HepG2 (cell line): Measurements from ENCODE around the gene OSER1. TPM values are rescaled to one million over a fixed set of nuclear protein-coding genes. Genes with fewer than 3 reads are reported as not detected.

Source experiments
- ARHGAP35 ChIP-seq: sonication (generic); formaldehyde crosslinking; IDR thresholded peaks from 2 replicates; pipeline ENCODE4 v1.9.0; 2022; ENCODE audit warnings: mild to moderate bottlenecking, inconsistent platforms, moderate library complexity, missing genetic modification reagents, borderline replicate concordance
- ARID3A ChIP-seq: IDR thresholded peaks from 2 replicates; pipeline ENCODE4 v1.6.1; 2012; ENCODE audit warnings: low read depth, low read length, improper control_type of control experiment
- HNRNPK ChIP-seq: fragments of 200-400 bp; formaldehyde crosslinking; IDR thresholded peaks from 2 replicates; pipeline ENCODE4 v1.6.1; 2018; ENCODE audit warnings: low read length, low read depth, moderate library complexity, mild to moderate bottlenecking; ENCODE audit not compliant: poor library complexity, severe bottlenecking
- IKZF4 ChIP-seq: sonication (generic); formaldehyde crosslinking; IDR thresholded peaks from 2 replicates; pipeline ENCODE4 v1.5.1; 2020; ENCODE audit warnings: borderline replicate concordance, mild to moderate bottlenecking, low read depth, missing genetic modification reagents; ENCODE audit errors: not compliant biosample characterization
- IRF2 ChIP-seq: IDR thresholded peaks from 2 replicates; pipeline ENCODE4 v1.6.1; 2018; ENCODE audit warnings: missing genetic modification reagents, missing compliant biosample characterization
- JUN ChIP-seq: sonication (generic); formaldehyde crosslinking; IDR thresholded peaks from 2 replicates; pipeline ENCODE4 v1.4.0; 2020; ENCODE audit warnings: mild to moderate bottlenecking, missing genetic modification reagents
- MAFK ChIP-seq, 2 experiments: IDR thresholded peaks in 1 of 2; conservative IDR thresholded peaks in 1 of 2; 2 replicates each; pipeline ENCODE4 v1.6.1; 2011; ENCODE audit warnings: improper control_type of control experiment in 2 of 2, low read length in 2 of 2
- NR2F1 ChIP-seq, 2 experiments: fragments of 450-650 bp in 1 of 2; formaldehyde crosslinking in 1 of 2; IDR thresholded peaks; 2 replicates each; pipeline versions ENCODE4 v1.5.0 to v1.6.1; 2016 to 2020; ENCODE audit warnings: mild to moderate bottlenecking in 1 of 2, missing compliant biosample characterization in 1 of 2, missing genetic modification reagents in 1 of 2, moderate library complexity in 1 of 2
- PRDM10 ChIP-seq: sonication (generic); formaldehyde crosslinking; IDR thresholded peaks from 2 replicates; pipeline ENCODE4 v1.4.0; 2020; ENCODE audit warnings: low read depth, missing genetic modification reagents
- PRMT3 ChIP-seq: sonication (generic); formaldehyde crosslinking; IDR thresholded peaks from 2 replicates; pipeline ENCODE4 v1.8.1; 2022; ENCODE audit warnings: low read depth, mild to moderate bottlenecking, moderate library complexity, missing genetic modification reagents, borderline replicate concordance
- SKI ChIP-seq: fragments of 450-650 bp; IDR thresholded peaks from one replicate; pipeline ENCODE4 v1.6.1; 2018; ENCODE audit warnings: mild to moderate bottlenecking; ENCODE audit not compliant: partially characterized antibody
- TFDP2 ChIP-seq: sonication (generic); formaldehyde crosslinking; IDR thresholded peaks from 2 replicates; pipeline ENCODE4 v1.4.0; 2020; ENCODE audit warnings: missing genetic modification reagents
- ZBTB1 ChIP-seq: sonication (generic); formaldehyde crosslinking; IDR thresholded peaks from 2 replicates; pipeline ENCODE4 v1.4.0; 2020; ENCODE audit warnings: missing genetic modification reagents, borderline replicate concordance
- ZFP36L2 ChIP-seq: sonication (generic); formaldehyde crosslinking; IDR thresholded peaks from 2 replicates; pipeline ENCODE4 v1.4.0; 2020; ENCODE audit warnings: missing genetic modification reagents
- ZNF205 ChIP-seq: IDR thresholded peaks from 2 replicates; pipeline ENCODE4 v1.6.1; 2018; ENCODE audit warnings: missing biosample characterization, missing genetic modification reagents
- ZNF33A ChIP-seq: sonication (generic); formaldehyde crosslinking; IDR thresholded peaks from 2 replicates; pipeline ENCODE4 v1.5.1; 2020; ENCODE audit warnings: missing genetic modification reagents, mild to moderate bottlenecking, moderate library complexity, borderline replicate concordance
- ZNF598 ChIP-seq: sonication (generic); formaldehyde crosslinking; IDR thresholded peaks from 2 replicates; pipeline ENCODE4 v1.5.1; 2020; ENCODE audit warnings: mild to moderate bottlenecking, missing genetic modification reagents, borderline replicate concordance
- ZNF674 ChIP-seq: sonication (generic); formaldehyde crosslinking; IDR thresholded peaks from 2 replicates; pipeline ENCODE4 v1.5.0; 2020; ENCODE audit warnings: low read depth, mild to moderate bottlenecking, missing genetic modification reagents
- ZNF777 ChIP-seq: sonication (generic); formaldehyde crosslinking; IDR thresholded peaks from 2 replicates; pipeline ENCODE4 v1.4.0; 2020; ENCODE audit warnings: missing genetic modification reagents
- ZNF784 ChIP-seq: sonication (generic); formaldehyde crosslinking; IDR thresholded peaks from 2 replicates; pipeline ENCODE4 v1.5.1; 2020; ENCODE audit warnings: missing genetic modification reagents, mild to moderate bottlenecking, borderline replicate concordance
- polyA plus RNA-seq, 8 experiments: library from polyadenylated mRNA; depleted of rRNA in 3 of 8; stranded (reverse) in 7 of 8; unstranded in 1 of 8; fragments of >200 nt; fragmentation: Illumina TruSeq in 4 of 8; extraction: Trizol in 4 of 8; gene quantifications; 2 replicates each; pipeline versions ENCODE4 v1.2.1 to v1.2.3, GENCODE V29; 2011 to 2016; ENCODE audit warnings: low read depth in 4 of 8, missing spikeins in 1 of 8, mixed read lengths in 1 of 8; ENCODE audit not compliant: insufficient read depth in 1 of 8
- total RNA-seq, 5 experiments: library from RNA; depleted of rRNA; stranded (reverse); fragments of >200 nt; fragmentation: Illumina TruSeq; extraction: Trizol; gene quantifications; 2 replicates each; pipeline ENCODE4 v1.2.3, GENCODE V29; 2016; ENCODE audit warnings: low read depth in 1 of 5

The OSER1 gene
- total and polyA plus RNA-seq, 2 of the 13 experiments (the other 11 are each of a cell fraction or from before 2014, with no cell fraction given): 71.2 to 71.5 TPM

GRCh38 chr20:44210406-44211176 lies at the start of gene OSER1 (continued):
- TF ChIP-seq IKZF4 (CRISPR knock-in tag) (peak; percentile 25), MAFK (conservative IDR thresholded peaks at IDR 0.05 in 1 of 2, IDR thresholded peaks at IDR 0.05 in 1 of 2; ENCODE audit: low read length in 2 of 2) (peak in 1 of 2 experiments; percentile 28; a peak in 1 of 4 replicates), IRF2 (CRISPR knock-in tag) (no peak; the same call in 1 of the 2 replicates), ZFP36L2 (CRISPR knock-in tag) (peak; percentile 70), HNRNPK (peak; percentile 97), PRMT3 (CRISPR knock-in tag) (no peak), ZNF598 (CRISPR knock-in tag) (no peak), TFDP2 (CRISPR knock-in tag) (peak; percentile 82; the same call in 1 of the 2 replicates), ZNF784 (CRISPR knock-in tag) (peak; percentile 46; the same call in 1 of the 2 replicates), ZBTB1 (CRISPR knock-in tag) (0 out of 2 replicates have a peak, but pooled peaks have one; percentile 19), NR2F1 (CRISPR knock-in tag; IDR thresholded peaks at IDR 0.05) (peak in 1 of 2 experiments; percentile 16; a peak in 1 of 4 replicates), ZNF777 (0 out of 2 replicates have a peak, but pooled peaks have one; percentile 14), JUN (CRISPR knock-in tag) (no peak), PRDM10 (CRISPR knock-in tag) (peak; percentile 80), ZNF674 (CRISPR knock-in tag) (0 out of 2 replicates have a peak, but pooled peaks have one; percentile 85), SKI (peak; percentile 11), ZNF33A (peak; percentile 94), ARID3A (peak; percentile 50), ARHGAP35 (CRISPR knock-in tag) (peak; percentile 82), ZNF205 (CRISPR knock-in tag) (peak; percentile 87)
